ENCODE results near the gene CXCL13. TPM values are rescaled to one million over a fixed set of nuclear protein-coding genes. Genes with fewer than 3 reads are reported as not detected.
"Not testable (repeated sequence)": the region's sequence is repeated elsewhere in the genome, so short reads cannot be mapped to it uniquely, and the experiment has no call there.

The CXCL13 gene
- total RNA-seq, 6 experiments from 2014 or later: not detected

GRCh38 chr4:77651820-77652219 lies 46.2 kb downstream of the CXCL13 start:
- H3K27me3 Mint-ChIP-seq (ENCODE audit: insufficient read depth): peaks cover 9% of the 10 kb centered on the region; the same call in 1 of the 2 replicates
- no peak overlapping the region for H3K4me3 Mint-ChIP-seq
- H3K9me3 Mint-ChIP-seq: peaks cover 4% of the 10 kb centered on the region
- no peak for DNase-seq
- TF ChIP-seq, protein P1, sequence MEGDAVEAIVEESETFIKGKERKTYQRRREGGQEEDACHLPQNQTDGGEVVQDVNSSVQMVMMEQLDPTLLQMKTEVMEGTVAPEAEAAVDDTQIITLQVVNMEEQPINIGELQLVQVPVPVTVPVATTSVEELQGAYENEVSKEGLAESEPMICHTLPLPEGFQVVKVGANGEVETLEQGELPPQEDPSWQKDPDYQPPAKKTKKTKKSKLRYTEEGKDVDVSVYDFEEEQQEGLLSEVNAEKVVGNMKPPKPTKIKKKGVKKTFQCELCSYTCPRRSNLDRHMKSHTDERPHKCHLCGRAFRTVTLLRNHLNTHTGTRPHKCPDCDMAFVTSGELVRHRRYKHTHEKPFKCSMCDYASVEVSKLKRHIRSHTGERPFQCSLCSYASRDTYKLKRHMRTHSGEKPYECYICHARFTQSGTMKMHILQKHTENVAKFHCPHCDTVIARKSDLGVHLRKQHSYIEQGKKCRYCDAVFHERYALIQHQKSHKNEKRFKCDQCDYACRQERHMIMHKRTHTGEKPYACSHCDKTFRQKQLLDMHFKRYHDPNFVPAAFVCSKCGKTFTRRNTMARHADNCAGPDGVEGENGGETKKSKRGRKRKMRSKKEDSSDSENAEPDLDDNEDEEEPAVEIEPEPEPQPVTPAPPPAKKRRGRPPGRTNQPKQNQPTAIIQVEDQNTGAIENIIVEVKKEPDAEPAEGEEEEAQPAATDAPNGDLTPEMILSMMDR (IDR thresholded peaks at IDR 0.05): no peak
- H3K27ac Mint-ChIP-seq: no peak overlapping the region
- no peaks in the 10 kb centered on the region for H3K4me1 Mint-ChIP-seq (ENCODE audit: low read depth)
- no peaks in the 10 kb centered on the region for H3K36me3 Mint-ChIP-seq (ENCODE audit: low read depth)

GRCh38 chr4:77652237-77652897 lies 46.7 kb downstream of the CXCL13 start:
- Mint-ChIP-seq H3K4me3 (no peak overlapping the region), H3K9me3 (no peaks in the 10 kb centered on the region; the same call in 1 of the 2 replicates), H3K4me1 (ENCODE audit: low read depth) (no peaks in the 10 kb centered on the region), H3K27ac (no peak overlapping the region), H3K27me3 (ENCODE audit: insufficient read depth) (peaks cover 9% of the 10 kb centered on the region; the same call in 1 of the 2 replicates), H3K36me3 (ENCODE audit: low read depth) (no peaks in the 10 kb centered on the region)
- TF ChIP-seq, protein P1 (IDR thresholded peaks at IDR 0.05): no peak
- DNase-seq: no peak

GRCh38 chr4:77653162-77653758 lies 47.6 kb downstream of the CXCL13 start:
- H3K27me3 Mint-ChIP-seq (ENCODE audit: insufficient read depth): peaks cover 12% of the 10 kb centered on the region; the same call in 1 of the 2 replicates
- no peaks in the 10 kb centered on the region for H3K36me3 Mint-ChIP-seq (ENCODE audit: low read depth)

GRCh38 chr4:77660318-77660717 lies 54.7 kb downstream of the CXCL13 start:
- not testable (repeated sequence) for H3K4me1 Mint-ChIP-seq (ENCODE audit: low read depth); H3K27me3 Mint-ChIP-seq (ENCODE audit: insufficient read depth); H3K4me3 Mint-ChIP-seq; DNase-seq; H3K27ac Mint-ChIP-seq; H3K9me3 Mint-ChIP-seq; H3K36me3 Mint-ChIP-seq (ENCODE audit: low read depth)

More at GRCh38 chr4:77653162-77653758, 47.6 kb downstream of the CXCL13 start:
- Mint-ChIP-seq H3K27ac (no peak overlapping the region), H3K9me3 (no peaks in the 10 kb centered on the region; the same call in 1 of the 2 replicates), H3K4me1 (ENCODE audit: low read depth) (no peaks in the 10 kb centered on the region), H3K4me3 (no peak overlapping the region)
- TF ChIP-seq, protein P1 (IDR thresholded peaks at IDR 0.05): no peak
- DNase-seq: no peak

Other genes with a start within 250 kb of the CXCL13 start
- gene CNOT6L, start 213.5 kb downstream of the CXCL13 start, total RNA-seq (2021; fragmentation: NEBNext Ultra II Directional; extraction: Animal tissue kit (Norgen Biotek cat#: 25700)): 10 to 100 TPM; 17.8 to 24.3 (median 20.2) TPM

All from HFFc6 (cell line).